GM19328 (cell line): ENCODE measurements around the gene LRRC28.

Source experiments
- ATAC-seq: cut with Tn5 transposase; IDR thresholded peaks from one replicate; pipeline ENCODE4 v1.9.1; 2021; ENCODE audit warnings: mild to moderate bottlenecking, moderate library complexity; ENCODE audit not compliant: unreplicated experiment

LRRC28 gene

GRCh38 chr15:99249270-99249841 is 1.9 kb upstream of the LRRC28 start, which contains the start of gene TTC23:
TSS of gene TTC23 (minus strand) at chr15:99249581. CDS start at chr15:99228712, 20,869 bp downstream.
- ATAC-seq: no peak

- no peak for ATAC-seq
Observed at GRCh38 chr15:99250001-99250400, 1.3 kb upstream of the LRRC28 start.

- ATAC-seq: no peak
Observed at GRCh38 chr15:99250494-99250856, 806 bp upstream of the LRRC28 start.

- ATAC-seq: no peak
Observed at GRCh38 chr15:99252326-99252725, 1.0 kb downstream of the LRRC28 start.

- ATAC-seq: no peak
Observed at GRCh38 chr15:99253381-99254090, 2.3 kb downstream of the LRRC28 start.

- ATAC-seq: no peak
Observed at GRCh38 chr15:99257107-99257750, 5.9 kb downstream of the LRRC28 start.

- ATAC-seq: no peak
Observed at GRCh38 chr15:99264125-99264524, 12.8 kb downstream of the LRRC28 start.

GRCh38 chr15:99265541-99266070 is 14.3 kb downstream of the LRRC28 start:
- no peak for ATAC-seq

- no peak for ATAC-seq
Observed at GRCh38 chr15:99267957-99268356, 16.7 kb downstream of the LRRC28 start.

GRCh38 chr15:99268431-99268830 is 17.1 kb downstream of the LRRC28 start:
- no peak for ATAC-seq

GRCh38 chr15:99273801-99274200 is 22.5 kb downstream of the LRRC28 start:
- no peak for ATAC-seq

- ATAC-seq: no peak
Observed at GRCh38 chr15:99275061-99275460, 23.8 kb downstream of the LRRC28 start.

- ATAC-seq: no peak
Observed at GRCh38 chr15:99275525-99276128, 24.3 kb downstream of the LRRC28 start.

- no peak for ATAC-seq
Observed at GRCh38 chr15:99279290-99279689, 28.0 kb downstream of the LRRC28 start.

GRCh38 chr15:99279827-99280226 is 28.5 kb downstream of the LRRC28 start:
- no peak for ATAC-seq

- no peak for ATAC-seq
Observed at GRCh38 chr15:99282121-99282520, 30.8 kb downstream of the LRRC28 start.

- ATAC-seq: no peak
Observed at GRCh38 chr15:99282586-99282985, 31.3 kb downstream of the LRRC28 start.

- no peak for ATAC-seq
Observed at GRCh38 chr15:99283717-99284116, 32.4 kb downstream of the LRRC28 start.

- ATAC-seq: no peak
Observed at GRCh38 chr15:99291643-99292042, 40.4 kb downstream of the LRRC28 start.

- ATAC-seq: no peak
Observed at GRCh38 chr15:99295840-99296239, 44.6 kb downstream of the LRRC28 start.

- ATAC-seq: no peak
Observed at GRCh38 chr15:99296386-99296785, 45.1 kb downstream of the LRRC28 start.

GRCh38 chr15:99303907-99304306 is 52.6 kb downstream of the LRRC28 start:
- no peak for ATAC-seq
